IPS-20b (cell line): Measurements from ENCODE around the gene PCCA.
"Not testable (repeated sequence)": the region's sequence is repeated elsewhere in the genome, so short reads cannot be mapped to it uniquely, and the experiment has no call there.

ENCODE experiments used
- H3K27ac ChIP-seq: one replicate; pipeline ENCODE4 v1.5.1; 2013; ENCODE audit warnings: low read length
- H3K27me3 ChIP-seq: 2 replicates; pipeline ENCODE4 v1.6.1; 2013; ENCODE audit warnings: mild to moderate bottlenecking, low read length, inconsistent platforms; ENCODE audit not compliant: insufficient read depth
- H3K36me3 ChIP-seq: 2 replicates; pipeline ENCODE4 v1.6.1; 2013; ENCODE audit warnings: low read depth, mild to moderate bottlenecking, inconsistent platforms, low read length, moderate library complexity; ENCODE audit not compliant: insufficient read depth
- H3K4me1 ChIP-seq: 2 replicates; pipeline ENCODE4 v1.6.1; 2013; ENCODE audit warnings: mild to moderate bottlenecking, control low read depth, inconsistent platforms, low read length, moderate library complexity; ENCODE audit not compliant: insufficient read depth
- H3K4me3 ChIP-seq: 2 replicates; pipeline ENCODE4 v1.5.1; 2013; ENCODE audit warnings: mild to moderate bottlenecking, low read length, inconsistent platforms
- H3K9ac ChIP-seq: 2 replicates; pipeline ENCODE4 v1.6.1; 2013; ENCODE audit warnings: low read depth, mild to moderate bottlenecking, inconsistent platforms, low read length, moderate library complexity
- H3K9me3 ChIP-seq: 2 replicates; pipeline ENCODE4 v1.6.1; 2013; ENCODE audit warnings: mild to moderate bottlenecking, low read depth, low read length, inconsistent platforms; ENCODE audit not compliant: insufficient read depth

Gene PCCA

DNA sequence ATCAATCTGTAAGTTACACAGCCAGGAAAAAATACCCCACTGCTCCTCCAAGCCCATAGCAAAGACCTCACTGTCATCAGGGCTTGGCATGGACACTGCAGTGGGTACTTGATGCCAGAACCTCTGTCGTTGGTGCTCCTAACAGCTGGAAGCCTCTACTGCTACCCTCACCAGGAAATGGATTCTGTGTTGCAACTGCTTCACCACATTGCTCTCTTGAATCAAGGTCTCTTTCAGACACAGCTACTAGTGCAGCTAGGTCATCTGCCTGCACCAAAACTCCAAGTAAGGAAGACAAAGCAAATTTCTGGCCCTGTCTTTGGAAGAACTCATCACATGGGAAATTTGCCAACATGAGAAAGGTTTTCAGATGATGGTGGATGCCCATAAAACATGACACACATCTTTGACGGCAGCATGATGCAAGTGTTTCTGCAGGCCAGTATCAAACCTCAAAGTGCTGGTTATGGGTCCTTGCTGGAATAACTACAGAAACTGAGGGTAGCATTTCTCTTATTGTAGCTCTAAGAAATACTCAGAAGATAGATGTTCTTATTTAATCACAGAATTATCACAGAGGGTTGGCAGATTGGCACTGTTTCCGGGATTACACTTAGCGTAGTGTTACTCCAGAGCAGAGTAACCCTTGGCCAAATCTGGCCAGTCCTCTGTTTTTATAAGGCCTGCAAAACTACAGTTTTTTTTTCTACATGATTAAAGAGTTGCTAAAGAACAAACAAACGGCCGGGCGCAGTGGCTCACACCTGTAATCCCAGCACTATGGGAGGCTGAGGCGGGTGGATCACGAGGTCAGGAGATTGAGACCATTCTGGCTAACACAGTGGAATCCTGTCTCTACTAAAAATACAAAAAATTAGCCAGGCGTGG, 12.9 kb upstream of the PCCA start:
- H3K27me3 ChIP-seq = no peaks in the 10 kb centered on the region
- H3K4me3 ChIP-seq = no peak overlapping the region
- no peak overlapping the region for H3K9ac ChIP-seq
- no peak overlapping the region for H3K27ac ChIP-seq
- H3K36me3 ChIP-seq = no peaks in the 10 kb centered on the region
- H3K9me3 ChIP-seq = no peaks in the 10 kb centered on the region
- H3K4me1 ChIP-seq = peaks cover 4% of the 10 kb centered on the region; the same call in 1 of the 2 replicates

DNA sequence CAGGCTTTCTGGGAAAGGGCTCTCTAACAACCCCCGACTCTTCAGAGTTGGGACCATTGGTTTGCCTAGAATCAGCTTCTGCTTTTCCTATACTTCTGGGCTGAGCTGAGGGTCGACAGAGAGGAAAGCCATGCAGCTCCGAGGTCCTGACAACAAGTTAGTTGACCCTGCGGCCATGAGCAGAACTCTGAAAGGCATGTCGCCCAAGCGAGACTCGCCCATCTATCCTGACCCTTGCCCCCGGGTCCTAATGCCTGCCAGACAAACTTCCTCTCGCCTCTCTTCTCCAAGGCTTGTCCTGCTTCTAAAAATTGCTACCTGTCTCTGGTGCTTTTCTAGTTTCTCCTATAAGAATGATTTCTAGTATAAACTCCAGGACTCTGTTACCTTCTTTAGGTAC, 9.9 kb upstream of the PCCA start:
- not testable (repeated sequence) for H3K27me3 ChIP-seq, H3K9ac ChIP-seq, H3K9me3 ChIP-seq, H3K36me3 ChIP-seq, H3K27ac ChIP-seq, H3K4me1 ChIP-seq
- peak overlapping the region; percentile 52; the same call in 1 of the 2 replicates for H3K4me3 ChIP-seq

DNA sequence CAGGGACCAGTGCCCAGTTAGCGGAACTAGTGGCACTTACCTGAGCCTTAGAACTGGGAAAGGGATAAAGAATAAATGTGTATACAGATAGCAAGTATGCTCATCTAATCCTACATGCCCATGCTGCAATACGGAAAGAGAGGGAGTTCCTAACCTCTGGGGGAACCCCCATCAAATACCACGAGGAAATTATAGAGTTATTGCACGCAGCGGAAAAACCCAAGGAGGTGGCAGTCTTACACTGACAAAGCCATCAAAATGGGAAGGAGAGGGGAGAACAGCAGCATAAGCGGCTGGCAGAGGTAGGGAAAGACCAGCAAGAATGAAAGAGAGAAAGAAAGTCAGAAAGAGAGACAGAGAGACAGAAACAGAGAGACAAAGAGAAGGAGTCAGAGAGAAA, 5.5 kb upstream of the PCCA start:
- not testable (repeated sequence) for H3K27ac ChIP-seq, H3K4me3 ChIP-seq, H3K9me3 ChIP-seq, H3K9ac ChIP-seq, H3K4me1 ChIP-seq, H3K27me3 ChIP-seq
- H3K36me3 ChIP-seq = peaks cover 22% of the 10 kb centered on the region

DNA sequence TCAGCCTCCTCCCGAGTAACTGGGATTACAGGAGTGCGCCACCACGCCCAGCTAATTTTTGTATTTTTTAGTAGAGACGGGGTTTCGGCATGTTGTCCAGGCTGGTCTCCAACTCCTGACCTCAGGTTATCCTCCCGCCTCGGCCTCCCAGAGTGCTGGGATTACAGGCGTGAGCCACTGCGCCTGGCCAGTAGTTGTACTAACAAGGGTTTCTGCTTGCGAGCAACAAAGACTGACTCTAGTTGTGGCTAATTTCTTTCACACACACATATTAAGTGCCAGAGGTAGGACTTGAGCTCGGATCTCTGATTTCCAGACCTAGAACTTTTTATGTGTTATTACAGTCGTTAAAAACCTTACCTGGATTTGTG, 635 bp upstream of the PCCA start:
- Histone ChIP-seq H3K9me3 (no peaks in the 10 kb centered on the region), H3K4me1 (peaks cover 7% of the 10 kb centered on the region), H3K27me3 (no peaks in the 10 kb centered on the region), H3K9ac (peak overlapping the region; percentile 70), H3K27ac (peak overlapping the region; percentile 16), H3K36me3 (peaks cover 22% of the 10 kb centered on the region), H3K4me3 (peak overlapping the region; percentile 76)

DNA sequence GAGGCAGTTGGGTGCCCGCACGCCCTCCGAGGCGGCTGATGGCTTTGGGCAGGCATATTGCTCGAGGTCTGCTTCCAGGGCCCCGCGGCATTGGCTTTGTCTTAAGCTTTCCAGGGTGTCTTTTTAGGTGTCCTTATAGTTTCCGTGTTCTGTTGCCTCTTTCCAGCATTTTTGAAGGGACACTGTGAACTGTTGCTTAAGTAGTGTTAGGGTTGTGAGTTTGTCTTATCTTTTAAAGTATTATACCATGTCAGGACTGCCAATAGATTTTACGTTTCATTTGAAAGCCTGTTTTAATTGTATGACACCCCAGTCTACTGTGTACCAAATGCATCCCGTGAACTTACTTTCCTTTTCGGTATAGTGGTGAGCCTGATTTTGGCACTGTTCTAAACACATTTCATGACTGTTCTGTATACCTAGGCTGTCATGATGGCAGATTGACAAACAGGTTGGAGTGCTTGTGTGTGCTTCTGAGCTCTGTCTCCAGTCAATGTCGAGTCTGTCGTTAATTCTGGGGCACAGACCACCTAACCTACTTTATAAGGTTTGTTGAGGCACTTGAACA, 656 bp downstream of the PCCA start:
- Histone ChIP-seq H3K9me3 (no peaks in the 10 kb centered on the region), H3K4me3 (peak overlapping the region; percentile 76), H3K36me3 (peaks cover 22% of the 10 kb centered on the region), H3K27ac (peak overlapping the region; percentile 51), H3K4me1 (peaks cover 7% of the 10 kb centered on the region), H3K27me3 (no peaks in the 10 kb centered on the region), H3K9ac (peak overlapping the region; percentile 73; the same call in 1 of the 2 replicates)

DNA sequence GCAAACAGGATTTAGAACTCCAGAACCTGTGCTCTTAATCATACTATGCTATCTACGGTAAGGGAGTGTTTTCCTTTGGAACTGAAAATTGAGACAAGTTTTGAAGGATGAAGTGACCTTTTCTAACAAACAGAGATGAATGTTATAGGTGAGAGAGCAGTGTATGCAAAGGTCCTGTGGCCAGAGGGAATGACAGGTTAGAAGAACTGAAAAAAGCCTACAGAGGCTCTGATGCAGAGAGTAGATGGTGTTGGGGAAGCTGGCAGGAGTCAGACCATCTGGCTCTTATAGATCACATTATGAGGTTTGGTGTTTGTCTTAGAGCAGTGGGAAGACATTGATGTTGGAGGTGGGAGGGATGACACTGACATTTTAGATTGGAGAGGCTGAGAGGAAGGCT, 2.0 kb downstream of the PCCA start:
- H3K27ac ChIP-seq = no peak overlapping the region
- H3K9me3 ChIP-seq = no peaks in the 10 kb centered on the region
- peak overlapping the region; percentile 76 for H3K4me3 ChIP-seq
- peaks cover 7% of the 10 kb centered on the region for H3K4me1 ChIP-seq
- H3K9ac ChIP-seq = no peak overlapping the region
- peaks cover 20% of the 10 kb centered on the region for H3K36me3 ChIP-seq
- H3K27me3 ChIP-seq = no peaks in the 10 kb centered on the region

DNA sequence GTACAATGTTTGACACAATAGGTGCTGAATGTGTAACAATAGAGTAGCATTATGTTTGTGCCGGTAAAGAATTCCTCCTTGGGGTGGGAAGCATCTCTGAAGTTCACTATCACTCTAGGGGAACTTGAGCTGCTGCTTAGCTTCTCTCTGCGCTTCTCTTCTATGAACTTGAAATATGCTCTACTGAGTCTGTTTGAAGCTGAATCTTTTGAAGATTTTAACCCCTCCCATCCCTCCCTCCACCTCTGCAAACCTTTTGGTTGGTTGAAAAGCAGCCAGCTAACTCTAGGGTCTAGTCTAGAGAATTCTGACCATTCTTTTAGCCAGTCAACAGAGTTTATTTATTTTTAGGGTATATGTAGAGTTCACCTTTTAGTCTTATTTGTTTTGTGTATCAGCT, 2.5 kb downstream of the PCCA start:
- Histone ChIP-seq H3K9me3 (no peaks in the 10 kb centered on the region), H3K27me3 (no peaks in the 10 kb centered on the region), H3K27ac (no peak overlapping the region), H3K4me1 (peaks cover 7% of the 10 kb centered on the region), H3K9ac (no peak overlapping the region), H3K36me3 (peaks cover 15% of the 10 kb centered on the region), H3K4me3 (peak overlapping the region; percentile 76; the same call in 1 of the 2 replicates)

DNA sequence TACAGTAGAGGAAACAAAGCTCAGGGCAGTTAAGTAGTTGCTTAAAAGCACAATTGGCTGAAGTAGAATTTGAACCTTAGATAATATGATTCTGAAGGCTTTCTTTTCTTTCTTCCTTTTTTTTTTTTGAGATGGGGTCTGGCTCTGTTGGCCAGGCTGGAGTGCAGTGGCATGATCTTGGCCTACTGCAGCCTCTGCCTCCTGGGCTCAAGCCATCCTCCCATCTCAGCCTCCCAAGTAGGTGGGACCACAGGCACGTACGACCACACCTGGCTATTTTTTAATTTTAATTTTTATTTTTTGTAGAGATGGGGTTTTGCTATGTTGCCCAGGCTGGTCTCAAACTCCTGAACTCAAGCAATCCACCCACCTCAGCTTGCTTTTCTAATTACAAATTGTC, 3.4 kb downstream of the PCCA start:
- H3K9ac ChIP-seq, H3K27ac ChIP-seq, H3K4me3 ChIP-seq, H3K27me3 ChIP-seq, H3K4me1 ChIP-seq, H3K9me3 ChIP-seq, H3K36me3 ChIP-seq: not testable (repeated sequence)

DNA sequence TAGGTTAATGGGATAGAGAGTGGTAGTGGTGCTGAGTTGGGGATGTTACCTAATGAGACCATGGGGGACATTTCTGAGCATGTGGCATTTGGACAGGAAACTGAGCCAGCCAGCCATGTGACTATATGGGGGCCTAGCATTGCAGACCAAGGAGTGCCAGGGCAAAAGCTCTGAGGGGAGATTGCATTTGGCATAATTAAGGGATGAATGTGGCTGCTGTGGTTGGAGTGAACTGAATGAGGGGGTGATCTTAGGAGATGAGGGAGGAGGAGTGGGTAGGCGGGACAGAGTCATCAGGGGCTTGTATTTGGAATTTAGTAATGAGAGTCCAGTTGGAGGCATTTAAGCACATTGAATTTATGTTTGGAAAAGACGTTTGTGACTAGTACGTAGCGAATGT, 6.6 kb downstream of the PCCA start:
- H3K27me3 ChIP-seq = no peaks in the 10 kb centered on the region
- peaks cover 5% of the 10 kb centered on the region; the same call in 1 of the 2 replicates for H3K36me3 ChIP-seq
- no peak overlapping the region for H3K27ac ChIP-seq
- no peak overlapping the region for H3K9ac ChIP-seq
- no peaks in the 10 kb centered on the region for H3K9me3 ChIP-seq
- no peak overlapping the region for H3K4me3 ChIP-seq
- H3K4me1 ChIP-seq = peaks cover 6% of the 10 kb centered on the region

DNA sequence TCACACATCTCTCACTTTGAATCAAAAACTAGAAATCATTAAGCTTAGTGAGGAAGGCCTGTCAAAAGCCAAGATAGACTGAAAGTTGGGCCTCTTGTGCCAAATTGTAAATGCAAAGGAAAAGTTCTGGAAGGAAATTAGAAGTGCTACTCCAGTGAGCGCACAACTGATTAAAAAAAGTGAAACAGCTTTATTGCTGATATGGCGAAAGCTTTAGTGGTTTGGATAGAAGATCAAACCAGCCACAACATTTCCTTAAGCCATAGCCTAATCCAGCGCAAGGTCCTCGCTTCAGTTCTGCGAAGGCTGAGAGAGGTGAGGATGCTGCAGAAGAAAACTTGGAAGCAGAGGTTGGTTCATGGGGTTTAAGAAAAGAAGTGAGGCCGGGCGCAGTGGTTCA, 7.6 kb downstream of the PCCA start:
- H3K27me3 ChIP-seq = no peaks in the 10 kb centered on the region
- H3K4me1 ChIP-seq = peaks cover 3% of the 10 kb centered on the region
- no peak overlapping the region for H3K4me3 ChIP-seq
- H3K9me3 ChIP-seq = no peaks in the 10 kb centered on the region
- peaks cover 5% of the 10 kb centered on the region for H3K36me3 ChIP-seq
- H3K9ac ChIP-seq = no peak overlapping the region
- no peak overlapping the region for H3K27ac ChIP-seq

DNA sequence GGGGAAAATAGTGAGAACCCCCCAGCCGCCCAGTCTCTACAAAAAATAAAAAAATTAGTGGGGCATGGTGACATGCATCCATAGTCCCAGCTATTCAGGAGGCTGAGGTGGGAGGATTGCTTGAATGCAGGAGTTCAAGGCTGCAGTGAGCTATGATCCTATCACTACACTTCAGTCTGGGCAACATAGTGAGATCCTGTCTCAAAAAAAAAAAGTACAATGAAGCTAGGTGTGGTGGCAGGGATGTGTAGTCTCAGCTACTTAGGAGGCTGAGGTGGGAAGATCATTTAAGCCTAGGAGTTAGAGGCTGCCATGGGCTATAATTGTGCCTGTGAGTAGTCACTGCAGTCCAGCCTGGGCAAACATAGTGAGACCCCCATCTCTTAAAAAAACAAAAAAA, 8.9 kb downstream of the PCCA start:
- H3K27ac ChIP-seq = no peak overlapping the region
- peaks cover 3% of the 10 kb centered on the region; the same call in 1 of the 2 replicates for H3K4me1 ChIP-seq
- H3K27me3 ChIP-seq = no peaks in the 10 kb centered on the region
- H3K9me3 ChIP-seq = no peaks in the 10 kb centered on the region
- no peak overlapping the region for H3K4me3 ChIP-seq
- H3K36me3 ChIP-seq = peaks cover 5% of the 10 kb centered on the region
- no peak overlapping the region for H3K9ac ChIP-seq

DNA sequence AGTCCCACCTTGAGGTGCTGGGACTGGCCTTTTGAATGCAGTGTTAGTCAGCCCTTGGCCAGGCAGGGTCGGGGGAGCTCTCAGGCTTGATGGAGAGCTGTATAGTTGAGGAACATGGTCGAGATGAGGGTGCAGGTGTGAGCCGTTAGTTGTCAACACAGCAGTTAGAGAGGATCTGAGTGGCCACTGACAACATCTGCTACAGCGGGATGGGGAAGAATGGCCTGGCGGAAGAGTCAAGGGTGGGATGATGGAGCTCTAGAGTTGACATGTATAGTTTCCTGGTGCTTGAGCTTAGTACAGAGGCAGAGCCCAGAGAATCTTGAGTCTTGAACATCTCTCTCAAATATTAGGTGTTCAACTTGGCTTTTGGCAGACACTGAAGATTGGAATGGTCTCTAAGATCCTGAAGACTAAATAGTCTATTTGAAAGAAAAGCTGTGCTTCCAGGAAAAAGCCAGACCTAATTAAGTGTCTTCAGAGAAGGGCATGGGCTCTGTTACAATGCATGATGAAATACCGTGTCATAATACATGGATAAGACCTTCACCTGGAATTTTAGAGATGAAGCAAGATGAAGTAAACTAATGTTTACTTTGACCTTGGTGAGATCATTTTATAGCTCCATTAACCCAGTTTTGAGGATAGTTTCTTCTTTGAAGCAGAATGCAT, 9.7 kb downstream of the PCCA start:
- H3K9me3 ChIP-seq = no peaks in the 10 kb centered on the region
- no peak overlapping the region for H3K9ac ChIP-seq
- H3K4me1 ChIP-seq = peaks cover 3% of the 10 kb centered on the region; the same call in 1 of the 2 replicates
- peaks cover 5% of the 10 kb centered on the region for H3K36me3 ChIP-seq
- no peaks in the 10 kb centered on the region for H3K27me3 ChIP-seq
- no peak overlapping the region for H3K27ac ChIP-seq
- no peak overlapping the region for H3K4me3 ChIP-seq
